Stimulated activated CD8-positive, alpha-beta memory T cell treated with anti-CD3 and anti-CD28 coated beads, Interleukin-7, amount 100 ng/mL, for 1 hour (primary cell): ENCODE data around the gene CRIM1.

ENCODE experiments used
- DNase-seq, 2 donors: peaks; one replicate each; pipeline ENCODE4 v3.0.0-alpha.2; 2020; ENCODE audit warnings: low read depth in 2 of 2

Gene CRIM1

DNA sequence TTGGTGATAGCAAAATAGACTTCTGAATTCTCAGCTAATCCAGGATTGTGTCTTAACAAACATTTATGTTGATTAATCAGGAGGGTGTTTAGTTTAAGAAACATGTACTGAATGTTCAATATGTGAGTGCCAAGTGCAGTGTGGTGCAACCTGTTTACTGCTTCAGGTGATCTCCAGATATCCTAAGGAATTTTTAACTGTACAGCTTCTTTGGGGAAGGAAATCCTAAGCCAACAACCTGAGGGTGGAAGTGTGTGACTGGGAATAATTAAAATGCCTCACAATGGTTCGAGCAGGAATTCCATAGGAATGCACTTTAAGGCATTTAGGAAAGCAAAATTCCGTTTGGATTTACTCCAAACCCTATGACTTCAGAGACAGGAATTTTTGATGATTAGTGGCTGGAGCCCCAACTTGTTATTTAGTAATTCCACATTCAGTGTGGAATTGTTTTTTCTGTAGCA lies 16.4 kb downstream of the CRIM1 start:
- DNase-seq: no peak

DNA sequence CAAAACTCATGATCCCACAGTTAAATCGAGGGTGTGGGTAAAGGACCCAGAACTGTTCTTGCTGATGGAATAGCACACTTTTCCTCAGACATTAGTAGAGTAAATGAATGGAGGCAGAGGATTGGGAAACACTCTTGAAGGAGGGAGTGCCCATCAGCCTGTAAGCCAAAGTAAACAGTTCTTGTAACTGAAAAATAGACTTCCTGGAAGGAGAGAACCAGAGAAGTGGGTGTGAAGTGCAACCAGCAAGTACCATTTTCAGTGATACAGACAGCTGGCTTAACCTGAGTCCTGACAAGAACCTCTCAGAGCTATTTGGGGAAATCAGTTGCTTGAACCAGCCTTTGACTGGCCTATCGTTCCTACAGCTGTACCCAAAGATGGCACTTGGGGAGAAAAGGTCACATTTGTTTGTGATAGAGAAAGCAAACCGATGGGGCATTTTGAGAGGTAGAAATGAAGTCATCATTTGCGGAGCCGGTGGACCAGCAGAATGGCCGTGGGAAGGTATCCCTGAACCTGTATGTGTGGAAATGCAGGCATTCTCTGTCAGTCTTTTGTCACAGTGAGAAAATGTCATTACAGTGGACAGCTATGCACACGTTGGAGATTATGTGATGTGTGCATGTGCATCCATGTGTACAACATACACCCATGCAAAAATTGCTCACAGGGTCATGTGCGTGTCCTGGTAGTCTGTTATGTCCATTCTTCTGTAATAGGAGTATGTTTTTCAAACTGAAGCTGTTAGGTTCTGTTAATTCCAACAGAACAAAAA lies 17.8 kb downstream of the CRIM1 start:
- no peak for DNase-seq

GRCh38 chr2:36374585-36374984 lies 19.0 kb downstream of the CRIM1 start:
- DNase-seq: no peak

- DNase-seq: no peak
Observed at GRCh38 chr2:36376319-36376765, 20.8 kb downstream of the CRIM1 start.

DNA sequence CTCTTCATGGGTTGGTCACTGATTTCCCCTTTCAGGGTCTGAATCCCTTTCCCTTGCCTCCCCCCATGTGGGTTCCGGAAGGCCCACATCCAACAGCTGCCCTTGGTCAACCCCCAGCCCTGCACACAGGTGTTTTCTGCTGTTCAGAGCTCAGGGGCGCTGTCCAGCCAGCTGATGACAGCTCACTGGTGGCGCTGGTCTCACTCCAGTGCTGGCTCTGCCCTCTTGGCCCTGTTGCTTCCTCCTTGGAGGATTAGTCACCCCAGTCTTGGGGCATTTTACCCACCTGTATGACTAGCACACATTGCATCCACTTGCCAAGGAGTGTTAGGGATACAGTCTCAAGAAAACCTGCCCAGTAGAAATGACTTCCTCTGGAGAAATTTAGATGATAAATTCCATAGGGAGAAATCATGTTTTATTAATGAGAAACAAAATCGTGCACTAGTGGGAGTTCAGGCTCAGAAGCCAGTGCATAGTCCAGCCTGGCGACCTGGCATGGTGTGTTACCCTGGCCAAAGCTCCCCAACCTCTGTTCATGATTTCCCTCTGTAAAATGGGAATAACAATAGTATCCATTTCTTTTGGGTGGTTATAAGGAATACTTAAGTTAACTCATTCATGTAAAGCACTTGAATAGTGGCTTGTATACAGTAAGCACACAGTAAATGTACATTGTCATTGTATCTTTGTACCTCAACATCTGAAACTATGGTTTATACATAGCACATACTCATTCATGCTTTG lies 21.6 kb downstream of the CRIM1 start:
- DNase-seq: no peak

DNA sequence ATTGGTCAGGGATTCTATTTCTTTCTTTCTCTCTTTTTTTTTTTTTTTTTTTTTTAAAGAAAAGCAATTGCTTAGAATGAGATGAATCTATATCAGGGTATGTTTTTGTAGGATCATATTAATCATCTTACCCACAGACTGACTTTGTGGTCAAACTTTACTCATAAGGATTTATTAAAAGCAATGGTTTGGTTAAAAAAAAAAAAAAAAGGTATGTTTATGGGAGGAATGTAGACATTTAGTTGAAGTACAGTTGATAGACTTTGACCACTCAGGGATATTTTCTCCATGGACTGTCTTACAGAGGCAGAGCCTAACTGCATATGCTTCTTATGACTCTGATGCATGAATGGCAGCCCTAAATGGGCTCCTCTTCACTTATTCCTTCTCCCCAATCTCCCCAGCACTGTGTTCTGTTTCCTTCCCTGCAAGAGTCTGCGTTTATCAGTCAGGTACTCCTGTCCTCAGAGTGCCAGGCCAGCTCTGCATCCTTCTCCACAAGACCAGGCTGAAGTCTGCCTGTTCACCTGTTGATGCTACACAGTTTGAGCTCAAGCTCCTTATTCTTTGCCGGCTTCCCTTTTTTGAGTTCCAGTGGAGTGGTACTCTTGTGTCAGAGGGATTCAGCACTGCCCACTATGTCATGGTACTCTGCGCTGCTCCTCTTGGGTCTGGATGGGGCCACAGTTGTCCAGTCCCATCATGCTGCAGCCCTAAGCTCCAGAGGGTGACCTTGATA lies 24.3 kb downstream of the CRIM1 start:
- DNase-seq: no peak

DNA sequence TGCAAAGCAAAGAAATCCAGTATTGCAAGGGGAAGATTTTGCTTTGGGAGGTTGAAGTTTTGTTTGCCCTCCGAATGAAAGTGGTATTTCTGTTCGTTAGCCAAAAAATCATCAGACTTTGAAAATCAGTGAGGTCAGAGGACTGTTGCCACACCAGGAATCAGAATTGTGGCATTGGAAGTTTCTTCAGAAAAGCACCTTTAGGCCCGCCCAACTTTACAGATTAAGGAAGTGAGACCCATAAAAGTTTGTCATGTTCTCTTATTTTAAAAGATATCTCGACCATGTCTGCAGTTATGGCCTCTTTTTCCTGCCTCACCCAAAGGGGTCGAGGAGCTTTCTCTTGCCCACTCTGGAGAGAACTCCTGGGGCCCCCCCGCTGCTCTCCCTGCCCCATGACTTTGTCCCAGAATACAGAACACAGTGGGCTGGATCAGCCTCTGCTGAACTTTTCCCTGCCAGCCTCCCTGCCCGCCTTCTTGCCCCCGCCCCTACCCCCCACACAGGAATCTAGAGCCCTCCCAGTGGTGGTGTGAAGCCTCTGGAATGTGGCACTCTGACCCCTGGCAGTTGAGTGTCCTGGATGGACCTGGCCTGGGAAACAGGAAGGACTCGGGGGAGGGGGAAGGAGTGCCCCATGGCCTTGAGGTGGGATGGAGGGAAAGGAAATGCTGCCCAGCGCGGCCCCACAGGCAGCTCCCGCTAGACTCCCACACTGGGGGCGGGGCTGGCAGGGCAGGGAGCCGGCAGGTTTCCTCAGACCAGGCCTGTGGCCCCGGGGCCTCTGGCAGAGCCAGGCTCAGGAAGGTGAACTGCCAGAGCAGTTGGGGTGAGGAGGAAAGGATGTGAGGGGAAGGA lies 25.3 kb downstream of the CRIM1 start:
- DNase-seq: no peak

DNA sequence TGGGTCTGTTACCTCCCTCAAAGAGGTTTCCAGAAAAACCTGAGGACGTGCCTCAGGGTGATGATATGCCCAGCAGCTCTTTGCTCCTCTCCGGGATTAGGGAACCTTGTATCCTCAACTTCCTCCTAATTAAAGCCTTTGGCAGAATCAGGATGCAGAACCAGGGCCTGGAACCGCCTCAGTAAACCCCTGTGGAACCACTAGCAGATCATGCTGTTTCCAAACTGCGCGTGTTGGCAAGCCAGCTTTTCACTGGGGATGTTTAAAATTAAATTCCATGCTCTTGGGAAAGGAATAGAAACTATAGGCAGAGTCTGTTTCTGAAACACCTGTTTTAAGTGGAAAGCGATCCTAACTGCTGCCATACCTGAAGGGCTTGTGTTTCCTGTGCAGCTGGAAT lies 26.4 kb downstream of the CRIM1 start:
- no peak for DNase-seq

- no peak for DNase-seq
Observed at GRCh38 chr2:36382472-36382871, 26.9 kb downstream of the CRIM1 start.

- DNase-seq: no peak
Observed at GRCh38 chr2:36383726-36384125, 28.1 kb downstream of the CRIM1 start.

DNA sequence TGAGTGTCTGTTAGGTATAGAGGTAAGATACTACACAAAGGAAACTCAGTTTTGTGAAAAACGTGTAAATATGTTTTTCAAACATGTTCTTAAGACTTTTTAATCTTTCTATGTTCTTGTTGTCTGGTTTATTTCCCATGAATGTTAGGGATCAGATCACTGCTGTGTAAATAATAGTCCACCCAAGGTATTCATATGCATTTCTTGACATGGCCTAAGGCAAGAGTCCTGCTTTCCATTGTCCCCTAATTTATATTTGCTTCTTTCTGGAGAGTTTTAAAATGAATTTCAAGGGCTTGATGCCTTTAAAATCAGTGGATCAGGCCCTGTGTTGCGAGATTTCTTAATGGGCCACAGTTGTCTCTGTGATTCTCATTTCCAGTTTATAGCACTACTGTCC lies 28.9 kb downstream of the CRIM1 start:
- no peak for DNase-seq

- no peak for DNase-seq
Observed at GRCh38 chr2:36385603-36386002, 30.0 kb downstream of the CRIM1 start.

- DNase-seq: no peak
Observed at GRCh38 chr2:36387258-36387916, 31.8 kb downstream of the CRIM1 start.

DNA sequence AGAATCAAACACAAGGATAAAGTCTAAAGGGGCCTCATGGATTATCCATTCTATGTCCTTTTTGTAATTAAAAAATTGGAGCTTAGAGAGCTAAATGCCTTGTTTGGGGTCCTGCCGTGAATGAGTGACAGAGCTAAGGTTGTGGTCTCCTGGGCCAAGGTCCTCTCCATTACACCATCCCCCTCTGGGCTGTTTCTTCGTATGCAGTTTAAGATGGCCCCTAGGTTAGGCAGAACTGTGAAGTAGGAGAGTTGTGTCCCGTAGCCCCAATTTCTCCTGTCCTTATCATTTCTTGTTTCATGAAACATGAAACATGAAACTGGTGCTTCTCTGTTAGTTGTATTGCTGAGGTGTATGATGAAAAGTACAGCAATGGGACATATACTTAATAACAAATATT lies 32.9 kb downstream of the CRIM1 start:
- DNase-seq: no peak

DNA sequence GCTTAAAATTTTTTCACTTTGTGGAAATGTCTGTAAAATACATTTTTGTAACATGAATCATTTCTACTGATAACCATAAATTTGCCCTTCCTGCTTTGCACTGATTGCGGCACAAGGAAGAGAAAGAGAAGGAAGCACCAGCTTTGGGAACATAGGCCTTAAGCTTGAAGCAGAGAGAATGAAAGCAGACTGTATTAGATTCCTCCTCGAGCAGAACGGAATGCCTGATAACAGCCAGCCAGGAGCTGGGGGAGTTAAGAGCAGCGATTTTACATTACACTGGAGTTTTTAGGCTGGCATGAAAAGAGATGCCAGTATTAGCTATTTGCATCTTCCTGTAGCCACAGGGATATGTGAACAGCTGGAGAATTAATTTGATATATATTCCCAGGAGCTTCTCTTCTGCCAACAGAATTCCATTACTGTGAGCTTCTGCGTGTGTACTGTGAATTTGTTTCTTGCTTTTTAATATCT lies 33.5 kb downstream of the CRIM1 start:
- no peak for DNase-seq

DNA sequence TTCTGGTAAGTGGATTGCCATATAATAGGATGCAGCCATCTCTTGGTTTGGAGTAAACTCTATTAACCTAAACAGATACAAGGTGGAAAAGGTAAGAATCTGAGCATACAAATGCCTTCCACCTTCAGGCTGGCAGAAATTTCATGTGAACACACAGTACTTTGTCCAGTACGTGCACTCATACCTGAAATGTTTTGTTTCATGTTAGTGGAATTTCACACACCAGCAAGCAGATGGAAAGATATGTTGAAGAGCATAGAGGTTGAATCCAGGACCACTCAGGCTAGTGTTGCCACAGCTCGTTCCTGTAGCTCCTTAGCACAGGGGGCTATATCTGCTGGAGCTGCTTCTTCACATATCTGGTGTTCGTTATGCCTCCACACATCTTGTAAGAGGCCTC lies 34.0 kb downstream of the CRIM1 start:
- DNase-seq: no peak

DNA sequence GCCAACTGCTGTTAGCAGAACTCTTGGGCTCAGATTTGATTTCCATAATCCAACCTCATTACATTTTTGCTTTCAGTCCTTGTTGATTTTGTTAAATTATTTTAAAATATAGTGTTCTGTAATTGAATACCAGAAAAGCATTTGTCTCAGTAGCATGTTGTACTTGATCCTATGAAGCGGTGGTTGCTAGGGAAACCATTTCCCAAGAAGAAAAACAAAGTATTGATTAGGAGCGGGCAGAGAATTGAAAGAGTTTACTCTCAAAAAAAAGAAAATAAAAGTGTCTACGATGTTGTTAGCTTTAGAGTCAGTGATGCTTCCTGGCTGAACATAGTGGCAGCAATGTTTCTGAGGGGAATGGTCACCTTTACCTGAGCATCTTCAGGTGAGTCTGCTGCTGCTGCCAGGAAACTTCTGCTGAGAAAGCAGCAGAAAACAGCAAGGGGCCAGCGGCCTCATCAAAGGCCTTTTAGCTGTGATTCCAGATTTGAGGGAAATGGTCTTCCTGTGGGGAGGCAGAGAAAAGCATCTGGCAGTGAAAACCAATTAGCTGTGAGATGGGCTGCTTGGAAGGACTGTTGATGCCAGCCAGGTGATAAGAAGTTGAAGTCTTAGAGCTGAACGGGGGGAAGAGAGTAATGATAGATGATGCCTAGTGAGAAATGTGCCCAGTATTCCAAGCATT lies 37.1 kb downstream of the CRIM1 start:
- no peak for DNase-seq

DNA sequence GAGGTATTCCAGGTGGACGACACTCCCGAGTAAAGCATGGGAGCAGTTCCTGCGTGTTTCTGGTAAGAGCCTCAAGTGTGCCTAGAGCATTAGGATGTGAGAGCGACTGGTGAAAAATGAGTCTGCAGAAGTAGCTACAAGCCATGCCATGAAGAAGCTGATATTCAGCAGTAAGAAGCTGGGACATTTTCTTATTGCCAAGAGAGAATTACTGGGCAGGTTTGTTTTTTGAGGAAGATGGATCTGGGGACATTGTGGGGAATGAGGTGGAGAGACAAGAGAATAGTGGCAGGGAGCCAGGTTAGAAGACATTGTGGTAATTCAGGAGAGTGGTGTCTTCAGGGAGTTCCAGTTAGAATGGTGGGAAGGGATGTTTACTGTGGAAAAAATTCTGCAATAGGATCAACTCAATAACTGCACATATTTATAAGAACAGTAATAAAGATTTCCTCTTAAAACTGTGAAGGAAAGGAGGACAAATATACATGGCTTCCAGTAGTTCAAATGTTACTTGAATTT lies 38.2 kb downstream of the CRIM1 start:
- DNase-seq: no peak

GRCh38 chr2:36394804-36395203 lies 39.2 kb downstream of the CRIM1 start:
- DNase-seq: no peak

DNA sequence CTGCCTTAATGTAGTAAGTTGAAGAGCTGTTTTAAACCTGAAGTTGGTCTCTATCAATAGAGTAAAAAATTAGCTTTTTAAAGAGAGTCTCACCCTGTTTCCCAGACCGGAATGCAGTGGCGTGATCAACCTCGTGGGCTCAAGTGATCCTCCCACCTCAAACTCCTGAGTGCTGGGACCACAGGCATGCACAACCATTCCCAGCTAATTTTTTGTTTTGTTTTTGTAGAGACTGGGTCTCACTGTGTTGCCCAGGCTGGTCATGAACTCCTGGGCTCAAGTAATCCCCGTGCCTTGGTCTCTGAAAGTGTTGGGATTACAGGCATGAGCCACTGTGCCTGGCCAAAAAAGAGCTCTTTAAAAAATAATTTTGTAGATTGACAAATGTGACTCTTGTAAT lies 40.3 kb downstream of the CRIM1 start:
- no peak for DNase-seq
